Liver (tissue), 9 donors: ENCODE measurements around the gene PARP16. TPM values are rescaled to one million over a fixed set of nuclear protein-coding genes. Genes with fewer than 3 reads are reported as not detected.

ENCODE experiments used
- DNase-seq: peaks from one replicate; pipeline ENCODE4 v3.0.0-alpha.2; 2017; ENCODE audit warnings: low spot score
- H3K27ac ChIP-seq, 2 donors: one replicate each; pipeline ENCODE4 v1.7.0; 2013; ENCODE audit warnings: inconsistent platforms in 2 of 2, low read length in 2 of 2, control low read depth in 1 of 2, low read depth in 1 of 2, mild to moderate bottlenecking in 1 of 2
- H3K27me3 ChIP-seq, 4 donors: one replicate each; pipeline versions ENCODE4 v1.6.1 to v1.7.0; 2013; ENCODE audit warnings: low read length in 3 of 4, inconsistent platforms in 1 of 4, mild to moderate bottlenecking in 1 of 4, moderate library complexity in 1 of 4; ENCODE audit not compliant: control insufficient read depth in 4 of 4, insufficient read depth in 4 of 4
- H3K36me3 ChIP-seq, 4 donors: one replicate each; pipeline versions ENCODE4 v1.6.1 to v1.7.0; 2013; ENCODE audit warnings: low read length in 3 of 4, mild to moderate bottlenecking in 3 of 4, low read depth in 1 of 4, moderate library complexity in 1 of 4; ENCODE audit not compliant: control insufficient read depth in 4 of 4, insufficient read depth in 3 of 4
- H3K4me1 ChIP-seq, 4 donors: one replicate each; pipeline versions ENCODE4 v1.6.1 to v1.7.0; 2013; ENCODE audit warnings: low read length in 3 of 4, mild to moderate bottlenecking in 3 of 4, moderate library complexity in 1 of 4; ENCODE audit not compliant: control insufficient read depth in 4 of 4, insufficient read depth in 4 of 4
- H3K4me3 ChIP-seq, 3 donors: one replicate each; pipeline versions ENCODE4 v1.6.1 to v1.7.0; 2013; ENCODE audit warnings: low read length in 3 of 3, control low read depth in 1 of 3, low read depth in 1 of 3, mild to moderate bottlenecking in 1 of 3
- H3K9ac ChIP-seq, 2 donors: one replicate each; pipeline ENCODE4 v1.7.0; 2013; ENCODE audit warnings: low read length in 2 of 2, mild to moderate bottlenecking in 2 of 2, moderate library complexity in 2 of 2, control low read depth in 1 of 2, low read depth in 1 of 2
- H3K9me3 ChIP-seq, 4 donors: one replicate each; pipeline versions ENCODE4 v1.6.1 to v1.7.0; 2013; ENCODE audit warnings: low read length in 3 of 4; ENCODE audit not compliant: control insufficient read depth in 4 of 4
- CTCF ChIP-seq: fragments of 150-350 bp; IDR thresholded peaks from 2 replicates; pipeline ENCODE4 v1.5.1; 2017; ENCODE audit warnings: improper control_type of control experiment, low read depth, low read length; ENCODE audit not compliant: missing input control
- EGR1 ChIP-seq, 2 donors: IDR thresholded peaks; 2 replicates each; pipeline ENCODE4 v1.6.1; 2016 to 2018; ENCODE audit warnings: antibody characterized with exemption in 2 of 2, low read depth in 2 of 2
- FOXA1 ChIP-seq: IDR thresholded peaks from 2 replicates; pipeline ENCODE4 v1.6.1; 2016; ENCODE audit warnings: antibody characterized with exemption
- FOXA2 ChIP-seq: IDR thresholded peaks from 2 replicates; pipeline ENCODE4 v1.6.1; 2016; ENCODE audit warnings: antibody characterized with exemption
- GABPA ChIP-seq, 2 donors: IDR thresholded peaks in 1 of 2; conservative IDR thresholded peaks in 1 of 2; 2 replicates each; pipeline ENCODE4 v1.6.1; 2016; ENCODE audit warnings: antibody characterized with exemption in 2 of 2, mild to moderate bottlenecking in 1 of 2, moderate library complexity in 1 of 2
- HNF4A ChIP-seq, 2 donors: conservative IDR thresholded peaks; 2 replicates each; pipeline ENCODE4 v1.6.1; 2016; ENCODE audit warnings: antibody characterized with exemption in 2 of 2, mild to moderate bottlenecking in 2 of 2
- HNF4G ChIP-seq: IDR thresholded peaks from 2 replicates; pipeline ENCODE4 v1.6.1; 2016; ENCODE audit warnings: antibody characterized with exemption
- JUND ChIP-seq, 2 donors: IDR thresholded peaks; 2 replicates each; pipeline ENCODE4 v1.6.1; 2016; ENCODE audit warnings: antibody characterized with exemption in 2 of 2
- NR2F2 ChIP-seq: IDR thresholded peaks from 2 replicates; pipeline ENCODE4 v1.6.1; 2016; ENCODE audit warnings: antibody characterized with exemption
- RAD21 ChIP-seq, 2 donors: IDR thresholded peaks; 2 replicates each; pipeline ENCODE4 v1.6.1; 2016; ENCODE audit warnings: antibody characterized with exemption in 2 of 2, mild to moderate bottlenecking in 2 of 2
- TAF1 ChIP-seq: conservative IDR thresholded peaks from 2 replicates; pipeline ENCODE4 v1.6.1; 2016; ENCODE audit warnings: antibody characterized with exemption, mild to moderate bottlenecking
- YY1 ChIP-seq: IDR thresholded peaks from 2 replicates; pipeline ENCODE4 v1.6.1; 2016; ENCODE audit warnings: antibody characterized with exemption, mild to moderate bottlenecking
- WGBS: extraction: QIAGEN DNeasy Blood & Tissue Kit; methylation state at CpG from one replicate; pipeline ENCODE4 v1.1.7; 2013; 5-methylcytosine and 5-hydroxymethylcytosine counted together
- polyA plus RNA-seq, 2 donors: library from polyadenylated mRNA; stranded (reverse) in 1 of 2; unstranded in 1 of 2; fragments of 200-250 nt in 1 of 2; fragments of >200 nt in 1 of 2; fragmentation: Nextera tagmentation in 1 of 2; extraction: Ambion mirVana in 1 of 2; gene quantifications; one replicate each; pipeline versions ENCODE4 v1.2.1 to v1.2.3, GENCODE V29; 2013 to 2015
- total RNA-seq, 2 donors: library from RNA; depleted of rRNA; stranded (reverse); fragments of >200 nt; gene quantifications; one replicate each; pipeline ENCODE4 v1.2.3, GENCODE V29; 2014
- TF ChIP-seq, protein P1 (sequence below): IDR thresholded peaks from 2 replicates; pipeline ENCODE4 v1.6.1; 2016; ENCODE audit warnings: antibody characterized with exemption
- TF ChIP-seq, protein P2 (sequence below): IDR thresholded peaks from 2 replicates; pipeline ENCODE4 v1.6.1; 2016; ENCODE audit warnings: antibody characterized with exemption
- TF ChIP-seq, protein P3 (sequence below): IDR thresholded peaks from 2 replicates; pipeline ENCODE4 v1.6.1; 2016; ENCODE audit warnings: antibody characterized with exemption
- donor health status: healthy.
- donor health status: healthy.
- donor health status: healthy.
- donor health status: healthy.
- donor health status: healthy.

Gene PARP16
- total and polyA plus RNA-seq, 4 donors, result 4.0 to 6.9 (median 5.7) TPM

GRCh38 chr15:65221697-65222096, 65.0 kb downstream of the PARP16 start (continued):
- TF ChIP-seq JUND (IDR thresholded peaks at IDR 0.05) (no peak), YY1 (no peak), FOXA2 (no peak), EGR1 (IDR thresholded peaks at IDR 0.05; ENCODE audit: low read depth in 2 of 2) (no peak), HNF4A (conservative IDR thresholded peaks at IDR 0.05) (no peak), GABPA (IDR thresholded peaks at IDR 0.05 in 1 of 2, conservative IDR thresholded peaks at IDR 0.05 in 1 of 2) (no peak), NR2F2 (no peak)
- TF ChIP-seq, protein P1, sequence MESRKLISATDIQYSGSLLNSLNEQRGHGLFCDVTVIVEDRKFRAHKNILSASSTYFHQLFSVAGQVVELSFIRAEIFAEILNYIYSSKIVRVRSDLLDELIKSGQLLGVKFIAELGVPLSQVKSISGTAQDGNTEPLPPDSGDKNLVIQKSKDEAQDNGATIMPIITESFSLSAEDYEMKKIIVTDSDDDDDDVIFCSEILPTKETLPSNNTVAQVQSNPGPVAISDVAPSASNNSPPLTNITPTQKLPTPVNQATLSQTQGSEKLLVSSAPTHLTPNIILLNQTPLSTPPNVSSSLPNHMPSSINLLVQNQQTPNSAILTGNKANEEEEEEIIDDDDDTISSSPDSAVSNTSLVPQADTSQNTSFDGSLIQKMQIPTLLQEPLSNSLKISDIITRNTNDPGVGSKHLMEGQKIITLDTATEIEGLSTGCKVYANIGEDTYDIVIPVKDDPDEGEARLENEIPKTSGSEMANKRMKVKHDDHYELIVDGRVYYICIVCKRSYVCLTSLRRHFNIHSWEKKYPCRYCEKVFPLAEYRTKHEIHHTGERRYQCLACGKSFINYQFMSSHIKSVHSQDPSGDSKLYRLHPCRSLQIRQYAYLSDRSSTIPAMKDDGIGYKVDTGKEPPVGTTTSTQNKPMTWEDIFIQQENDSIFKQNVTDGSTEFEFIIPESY, result no peak

DNA sequence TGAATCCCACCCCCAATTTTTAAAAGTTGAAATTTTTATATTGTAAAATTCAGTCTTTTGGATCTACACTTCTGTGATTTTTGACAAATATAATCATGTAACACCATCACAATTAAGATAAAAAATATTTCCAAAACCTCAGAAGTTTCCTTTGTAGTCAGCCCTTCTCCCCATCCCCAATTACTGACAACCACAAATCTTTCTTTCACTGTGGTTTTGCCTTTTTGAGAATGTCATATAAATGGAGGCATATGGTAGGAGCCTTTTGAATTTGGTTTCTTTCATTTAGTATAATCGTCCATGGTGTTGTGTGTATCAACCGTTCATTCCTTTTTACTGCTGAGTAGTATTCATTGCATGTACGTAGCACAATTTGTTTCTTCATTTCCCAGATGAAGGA, 67.5 kb downstream of the PARP16 start:
- H3K4me1 ChIP-seq, result no peaks in the 10 kb centered on the region
- H3K9ac ChIP-seq, result no peak overlapping the region
- no peaks in the 10 kb centered on the region for H3K36me3 ChIP-seq
- no peaks in the 10 kb centered on the region for H3K27me3 ChIP-seq
- no peak for TF ChIP-seq FOXA1
- no peak for TF ChIP-seq TAF1
- TF ChIP-seq RAD21 (IDR thresholded peaks at IDR 0.05), result no peak
- no peak for TF ChIP-seq FOXA2
- no peak for TF ChIP-seq GABPA (IDR thresholded peaks at IDR 0.05 in 1 of 2, conservative IDR thresholded peaks at IDR 0.05 in 1 of 2)
- no peak for TF ChIP-seq YY1
- no peak for TF ChIP-seq CTCF
- no peaks in the 10 kb centered on the region for H3K9me3 ChIP-seq
- no peak overlapping the region for H3K27ac ChIP-seq
- WGBS, result 91% methylated on average over 3 of the region's 3 CpGs
- H3K4me3 ChIP-seq, result no peak overlapping the region
- no peak for DNase-seq

DNA sequence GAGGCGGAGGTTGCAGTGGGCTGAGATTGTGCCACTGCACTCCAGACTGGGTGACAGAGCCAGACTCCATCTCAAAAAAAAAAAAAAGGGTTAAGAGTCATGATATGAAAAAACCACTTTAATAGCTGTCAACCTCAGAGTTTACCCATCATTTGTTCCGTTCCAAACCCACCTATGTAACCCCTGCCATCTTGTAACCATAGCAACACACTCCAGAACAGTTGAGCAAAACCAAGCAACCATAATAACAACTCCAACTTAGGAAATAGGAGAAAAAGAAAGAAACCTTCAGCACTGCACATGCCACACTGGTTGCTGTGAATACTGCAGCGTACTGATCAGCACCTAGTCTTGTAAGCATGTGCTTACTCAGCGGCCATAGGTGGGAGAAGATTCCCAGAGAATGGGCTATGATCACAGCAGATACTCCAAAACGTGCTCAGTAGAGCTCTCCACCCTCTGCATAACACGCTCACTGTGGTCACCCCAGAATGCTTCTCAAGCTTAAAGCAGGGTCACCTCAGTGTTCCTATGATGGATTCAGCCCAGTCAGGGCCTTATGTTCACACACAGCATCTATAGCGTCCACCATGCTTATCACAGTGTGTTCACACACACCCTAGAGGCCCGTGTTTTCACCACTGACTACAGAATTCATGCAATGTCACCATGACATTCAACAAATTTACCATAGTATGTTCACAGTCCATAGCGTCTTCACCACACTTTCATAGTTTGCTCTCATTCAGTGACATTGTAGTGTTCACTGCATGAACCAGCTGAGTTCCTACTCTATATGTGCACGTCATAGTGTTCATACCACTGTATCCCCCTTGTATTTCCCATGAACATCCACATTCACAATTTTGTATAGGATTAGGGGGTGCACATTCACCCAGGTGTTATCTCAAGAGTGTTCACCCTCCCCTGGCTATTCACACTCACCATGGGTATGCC, 68.9 kb downstream of the PARP16 start:
- WGBS, result 84% methylated on average over 10 of the region's 10 CpGs
- Histone ChIP-seq H3K9ac (no peak overlapping the region), H3K4me3 (no peak overlapping the region), H3K27me3 (no peaks in the 10 kb centered on the region), H3K36me3 (no peaks in the 10 kb centered on the region), H3K4me1 (no peaks in the 10 kb centered on the region), H3K27ac (no peak overlapping the region), H3K9me3 (no peaks in the 10 kb centered on the region)
- TF ChIP-seq YY1, result no peak
- TF ChIP-seq HNF4G, result no peak
- no peak for TF ChIP-seq FOXA2
- TF ChIP-seq, protein P2, sequence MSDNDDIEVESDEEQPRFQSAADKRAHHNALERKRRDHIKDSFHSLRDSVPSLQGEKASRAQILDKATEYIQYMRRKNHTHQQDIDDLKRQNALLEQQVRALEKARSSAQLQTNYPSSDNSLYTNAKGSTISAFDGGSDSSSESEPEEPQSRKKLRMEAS, result no peak
- TF ChIP-seq, protein P3, sequence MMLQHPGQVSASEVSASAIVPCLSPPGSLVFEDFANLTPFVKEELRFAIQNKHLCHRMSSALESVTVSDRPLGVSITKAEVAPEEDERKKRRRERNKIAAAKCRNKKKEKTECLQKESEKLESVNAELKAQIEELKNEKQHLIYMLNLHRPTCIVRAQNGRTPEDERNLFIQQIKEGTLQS, result no peak
- no peak for TF ChIP-seq FOXA1
- no peak for TF ChIP-seq NR2F2
- no peak for TF ChIP-seq CTCF
- no peak for DNase-seq
